Stimulated activated CD8-positive, alpha-beta memory T cell treated with anti-CD3 and anti-CD28 coated beads, Interleukin-12 subunit alpha, Interleukin-12 subunit beta, amount 100 ng/mL, for 4 hours (primary cell): ENCODE measurements around the gene UBE2M.
A peak's percentile ranks its signal among the peaks of the same experiment; 100 is the strongest.
"Not testable (repeated sequence)": the region's sequence is repeated elsewhere in the genome, so short reads cannot be mapped to it uniquely, and the experiment has no call there.

Source experiments
- DNase-seq: peaks from one replicate; pipeline ENCODE4 v3.0.0-alpha.2; 2020; ENCODE audit warnings: low read depth

The UBE2M gene

DNA sequence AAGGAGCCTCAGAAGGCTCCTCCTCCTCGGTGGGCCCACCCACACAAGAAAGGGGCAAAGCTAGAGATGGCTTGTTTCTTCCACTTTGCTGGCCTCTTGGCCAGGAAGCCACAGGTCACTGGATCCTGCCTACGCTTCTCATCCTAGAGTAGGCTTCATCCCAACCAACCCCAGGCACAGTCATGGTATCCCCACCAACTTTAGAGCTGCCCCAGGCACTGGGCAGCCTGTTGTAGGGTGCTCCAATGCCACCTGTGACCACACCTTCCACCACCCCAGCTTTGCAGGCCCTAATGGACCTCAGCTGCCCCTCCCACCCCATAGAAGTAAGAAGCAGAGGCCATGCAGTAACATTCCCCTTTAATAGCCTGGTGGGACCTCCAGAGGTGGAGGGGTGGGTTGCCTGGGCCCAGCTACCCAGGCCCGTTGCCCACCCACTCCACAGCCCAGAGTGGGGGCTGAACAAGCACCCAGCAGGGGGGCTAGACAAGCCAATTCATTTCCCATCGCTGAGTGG lies 3.0 kb downstream of the UBE2M start:
- no peak for DNase-seq

- DNase-seq, result peak; percentile 98
Measured at GRCh38 chr19:58554494-58555368, 3.7 kb downstream of the UBE2M start, which contains the start of gene CHMP2A. CHMP2A (minus strand) TSS chr19:58555105; CDS start chr19:58554212, 893 bp downstream.

DNA sequence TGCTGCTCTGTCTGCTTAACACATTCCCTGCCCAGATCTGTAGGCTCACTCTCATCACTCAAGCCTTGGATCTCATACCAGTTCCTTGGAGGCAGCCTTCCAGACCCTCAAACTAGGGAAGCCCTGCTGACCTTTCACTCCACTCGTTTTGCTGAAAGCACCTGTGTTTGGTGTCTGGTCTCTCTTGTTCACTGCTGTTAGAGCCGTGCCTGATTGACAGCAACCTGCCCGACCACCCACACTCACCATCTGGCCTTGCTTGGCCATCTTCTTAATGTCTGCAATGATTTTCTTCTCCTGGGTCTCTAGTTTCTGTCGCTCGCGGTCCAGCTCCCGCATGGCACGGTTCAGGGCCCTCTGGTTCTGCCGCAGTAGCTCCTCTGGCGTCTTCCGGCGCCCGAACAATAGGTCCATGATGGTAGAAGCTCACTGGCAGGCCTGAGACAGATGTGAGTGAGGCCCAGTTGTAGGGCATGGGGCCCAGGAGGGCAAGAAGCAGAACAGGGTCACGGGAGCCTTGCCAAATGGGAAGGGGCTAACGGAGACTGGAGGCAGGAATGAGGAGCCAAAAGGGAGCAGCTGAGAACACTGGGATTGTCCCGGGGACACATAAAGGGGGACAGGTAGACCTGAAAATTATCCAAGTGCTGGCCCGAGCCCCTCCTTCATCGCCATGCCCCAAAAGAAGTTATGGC lies 4.5 kb downstream of the UBE2M start:
- no peak for DNase-seq

GRCh38 chr19:58552655-58553054 lies 5.8 kb downstream of the UBE2M start:
- no peak for DNase-seq

GRCh38 chr19:58551577-58552471 lies 6.6 kb downstream of the UBE2M start:
- no peak for DNase-seq

- DNase-seq, result no peak
Measured at GRCh38 chr19:58551123-58551497, 7.3 kb downstream of the UBE2M start.

DNA sequence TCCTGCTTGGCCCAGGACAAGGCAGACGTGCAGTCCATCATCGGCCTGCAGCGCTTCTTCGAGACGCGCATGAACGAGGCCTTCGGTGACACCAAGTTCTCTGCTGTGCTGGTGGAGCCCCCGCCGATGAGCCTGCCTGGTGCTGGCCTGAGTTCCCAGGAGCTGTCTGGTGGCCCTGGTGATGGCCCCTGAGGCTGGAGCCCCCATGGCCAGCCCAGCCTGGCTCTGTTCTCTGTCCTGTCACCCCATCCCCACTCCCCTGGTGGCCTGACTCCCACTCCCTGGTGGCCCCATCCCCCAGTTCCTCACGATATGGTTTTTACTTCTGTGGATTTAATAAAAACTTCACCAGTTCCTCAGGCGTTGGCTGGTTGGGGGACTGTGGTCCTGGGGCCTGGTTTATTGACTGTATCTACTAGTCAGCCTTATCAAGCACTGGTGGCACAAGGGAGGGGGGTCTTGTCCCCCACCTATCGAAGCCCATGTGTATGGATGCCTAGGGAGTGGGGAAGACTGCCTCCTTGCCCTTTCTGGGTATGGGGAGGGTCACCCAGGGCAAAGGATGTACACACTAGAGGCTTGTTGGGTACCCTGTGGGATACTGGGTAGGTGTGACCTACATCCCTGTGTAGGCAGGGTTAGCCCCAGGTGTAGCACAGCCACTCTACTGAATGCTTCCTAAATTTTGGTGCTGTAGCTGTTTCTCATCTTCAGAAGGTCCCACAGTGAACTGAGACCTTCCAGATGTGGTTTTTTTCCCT lies 7.9 kb downstream of the UBE2M start:
- DNase-seq, result no peak

DNA sequence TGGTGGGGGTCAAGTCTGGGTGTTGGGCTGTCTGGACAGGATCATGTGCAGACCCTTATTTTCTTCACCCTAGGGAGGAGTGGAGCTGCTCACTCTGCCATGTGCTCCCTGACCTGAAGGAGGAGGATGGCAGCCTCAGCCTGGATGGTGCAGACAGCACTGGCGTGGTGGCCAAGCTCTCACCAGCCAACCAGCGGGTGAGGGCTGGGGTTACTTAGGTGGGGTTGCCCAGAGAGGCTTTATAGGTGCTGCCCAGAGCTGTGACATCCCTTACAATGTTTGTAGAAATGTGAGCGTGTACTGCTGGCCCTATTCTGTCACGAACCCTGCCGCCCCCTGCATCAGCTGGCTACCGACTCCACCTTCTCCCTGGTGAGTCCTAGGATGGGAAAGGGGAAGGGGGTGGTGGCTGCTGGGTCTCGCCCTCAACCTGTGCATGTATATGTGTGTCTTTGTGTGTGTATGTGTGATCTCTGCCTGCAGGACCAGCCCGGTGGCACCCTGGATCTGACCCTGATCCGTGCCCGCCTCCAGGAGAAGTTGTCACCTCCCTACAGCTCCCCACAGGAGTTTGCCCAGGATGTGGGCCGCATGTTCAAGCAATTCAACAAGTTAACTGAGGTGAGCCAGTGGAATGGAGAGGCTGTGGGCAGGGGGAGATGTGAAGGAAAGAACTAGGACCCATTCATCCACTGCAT lies 8.6 kb downstream of the UBE2M start:
- DNase-seq, result no peak

GRCh38 chr19:58548859-58549663 lies 9.3 kb downstream of the UBE2M start:
- no peak for DNase-seq

DNA sequence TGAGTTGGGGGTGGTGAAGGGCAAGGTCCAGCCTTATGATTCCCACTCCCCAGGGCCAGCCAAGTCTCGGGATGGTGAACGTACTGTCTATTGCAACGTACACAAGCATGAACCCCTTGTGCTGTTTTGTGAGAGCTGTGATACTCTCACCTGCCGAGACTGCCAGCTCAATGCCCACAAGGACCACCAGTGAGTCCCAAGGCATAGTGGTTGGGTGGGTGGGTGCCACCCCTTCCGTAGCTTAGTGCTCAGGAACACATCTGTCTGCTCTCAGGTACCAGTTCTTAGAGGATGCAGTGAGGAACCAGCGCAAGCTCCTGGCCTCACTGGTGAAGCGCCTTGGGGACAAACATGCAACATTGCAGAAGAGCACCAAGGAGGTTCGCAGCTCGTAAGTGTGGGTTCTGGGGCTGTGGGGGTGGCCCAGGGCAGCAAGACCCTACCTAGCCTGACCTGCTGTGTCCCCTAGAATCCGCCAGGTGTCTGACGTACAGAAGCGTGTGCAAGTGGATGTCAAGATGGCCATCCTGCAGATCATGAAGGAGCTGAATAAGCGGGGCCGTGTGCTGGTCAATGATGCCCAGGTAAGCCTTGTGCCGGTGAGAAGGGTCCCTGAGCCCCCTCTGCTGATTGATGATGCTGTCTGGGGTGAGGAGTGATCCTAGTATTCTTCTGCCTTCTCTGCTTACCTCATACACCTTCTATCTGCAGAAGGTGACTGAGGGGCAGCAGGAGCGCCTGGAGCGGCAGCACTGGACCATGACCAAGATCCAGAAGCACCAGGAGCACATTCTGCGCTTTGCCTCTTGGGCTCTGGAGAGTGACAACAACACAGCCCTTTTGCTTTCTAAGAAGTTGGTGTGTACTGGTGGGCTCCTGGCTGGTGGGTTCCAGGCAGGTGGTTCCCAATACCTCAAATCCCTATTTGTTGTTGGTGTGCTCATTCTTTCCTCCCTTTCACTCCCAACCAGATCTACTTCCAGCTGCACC lies 10.8 kb downstream of the UBE2M start:
- no peak for DNase-seq

DNA sequence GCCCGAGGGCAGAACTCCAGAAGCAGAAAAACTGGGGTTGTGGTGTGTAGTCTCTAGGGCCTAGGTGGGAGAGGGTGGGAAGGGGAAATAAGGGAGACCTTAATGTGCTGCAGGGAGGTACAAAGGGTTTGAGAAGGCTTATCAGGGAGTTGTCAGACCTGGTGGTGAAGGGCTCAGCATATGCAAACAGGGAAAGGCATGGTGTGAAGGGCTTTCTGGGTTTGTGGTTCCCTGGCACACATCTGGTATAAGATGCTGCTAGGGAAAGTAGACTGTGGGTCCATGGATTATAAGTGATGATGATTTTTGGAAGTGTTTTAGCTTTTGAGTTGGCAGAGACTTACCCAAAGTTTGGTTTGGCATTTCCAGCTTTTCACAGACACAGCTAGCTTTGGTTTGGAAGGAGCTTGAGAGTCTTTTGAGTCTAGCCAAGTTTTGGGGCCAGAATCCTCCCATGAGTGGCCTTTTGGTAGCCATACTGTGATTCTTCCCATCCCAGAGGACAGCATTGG lies 12.3 kb downstream of the UBE2M start:
- DNase-seq, result no peak

GRCh38 chr19:58545286-58546018 lies 13.0 kb downstream of the UBE2M start:
- DNase-seq, result no peak

DNA sequence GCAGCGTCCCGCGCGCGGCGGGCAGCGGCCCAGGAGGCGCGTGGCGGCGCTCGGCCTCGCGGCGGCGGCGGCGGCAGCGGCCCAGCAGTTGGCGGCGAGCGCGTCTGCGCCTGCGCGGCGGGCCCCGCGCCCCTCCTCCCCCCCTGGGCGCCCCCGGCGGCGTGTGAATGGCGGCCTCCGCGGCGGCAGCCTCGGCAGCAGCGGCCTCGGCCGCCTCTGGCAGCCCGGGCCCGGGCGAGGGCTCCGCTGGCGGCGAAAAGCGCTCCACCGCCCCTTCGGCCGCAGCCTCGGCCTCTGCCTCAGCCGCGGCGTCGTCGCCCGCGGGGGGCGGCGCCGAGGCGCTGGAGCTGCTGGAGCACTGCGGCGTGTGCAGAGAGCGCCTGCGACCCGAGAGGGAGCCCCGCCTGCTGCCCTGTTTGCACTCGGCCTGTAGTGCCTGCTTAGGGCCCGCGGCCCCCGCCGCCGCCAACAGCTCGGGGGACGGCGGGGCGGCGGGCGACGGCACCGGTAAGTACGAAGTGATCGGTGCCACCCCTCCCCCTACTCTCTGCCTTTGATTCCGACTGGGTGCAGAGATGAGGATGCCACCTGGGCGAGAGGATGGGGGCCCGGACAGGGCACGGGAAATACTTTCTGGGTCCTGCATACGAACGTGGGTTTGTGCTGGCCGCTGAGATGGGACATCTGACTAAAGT lies 13.7 kb downstream of the UBE2M start:
- DNase-seq, result peak; percentile 75

GRCh38 chr19:58543826-58544590 lies 14.4 kb downstream of the UBE2M start, which contains the start of gene TRIM28:
TRIM28 (plus strand) TSS chr19:58544064; CDS start chr19:58544758, 694 bp downstream.
- DNase-seq, result peak; percentile 100

DNA sequence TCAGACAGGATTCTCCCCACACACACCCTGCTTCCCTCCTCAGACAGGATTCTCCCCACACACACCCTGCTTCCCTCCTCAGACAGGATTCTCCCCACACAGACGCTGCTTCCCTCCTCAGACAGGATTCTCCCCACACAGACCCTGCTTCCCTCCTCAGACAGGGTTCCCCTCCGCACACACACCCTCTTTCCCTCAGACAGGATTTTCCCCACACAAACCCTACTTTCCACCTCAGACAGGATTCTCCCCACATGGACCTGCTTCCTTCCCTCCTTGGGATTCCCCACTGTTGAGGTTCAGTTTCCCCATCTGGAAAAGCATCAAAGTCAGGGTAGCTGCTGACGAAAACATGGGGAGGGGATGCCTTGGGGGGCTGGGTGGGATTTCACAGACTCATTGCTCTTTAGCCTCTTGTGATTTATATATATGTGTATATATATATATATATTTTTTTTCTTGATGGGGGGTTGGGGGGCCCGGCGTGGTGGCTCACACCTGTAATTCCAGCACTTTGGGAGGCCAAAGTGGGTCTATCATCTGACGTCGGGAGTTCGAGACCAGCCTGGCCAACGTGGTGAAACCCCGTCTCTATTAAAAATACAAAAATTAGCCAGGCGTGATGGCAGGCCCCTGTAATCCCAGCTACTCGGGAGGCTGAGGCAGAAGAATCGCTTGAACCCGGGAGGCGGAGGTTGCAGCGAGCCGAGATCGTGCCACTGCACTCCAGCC lies 15.6 kb downstream of the UBE2M start:
- not testable (repeated sequence) for DNase-seq
